RWPE1 (cell line): ENCODE measurements around the gene CATSPERD.

Experiments
- CTCF ChIA-PET: fragments of 350-600 bp; sonication (Branson Sonifier 250); formaldehyde crosslinking; extraction: SDS; loops from one replicate; lab custom pipeline; 2021; lab: Yijun Ruan, JAX
- POLR2A ChIA-PET: fragments of 400-600 bp; formaldehyde crosslinking; extraction: SDS; loops from one replicate; lab custom pipeline; 2020; ENCODE audit warnings: antibody characterized with exemption; ENCODE audit not compliant: low non-redundant PET; lab: Yijun Ruan, JAX
- DNase-seq: peaks from one replicate; pipeline ENCODE4 v3.0.0; 2012; ENCODE audit warnings: low spot score
- H3K27ac ChIP-seq: fragments of 450-650 bp; 2 replicates; pipeline ENCODE4 v1.5.1; 2017
- TF ChIP-seq, protein P1 (sequence below): fragments of 450-650 bp; conservative IDR thresholded peaks from 2 replicates; pipeline ENCODE4 v1.5.1; 2017; ENCODE audit warnings: low read depth, mild to moderate bottlenecking

CATSPERD gene

DNA sequence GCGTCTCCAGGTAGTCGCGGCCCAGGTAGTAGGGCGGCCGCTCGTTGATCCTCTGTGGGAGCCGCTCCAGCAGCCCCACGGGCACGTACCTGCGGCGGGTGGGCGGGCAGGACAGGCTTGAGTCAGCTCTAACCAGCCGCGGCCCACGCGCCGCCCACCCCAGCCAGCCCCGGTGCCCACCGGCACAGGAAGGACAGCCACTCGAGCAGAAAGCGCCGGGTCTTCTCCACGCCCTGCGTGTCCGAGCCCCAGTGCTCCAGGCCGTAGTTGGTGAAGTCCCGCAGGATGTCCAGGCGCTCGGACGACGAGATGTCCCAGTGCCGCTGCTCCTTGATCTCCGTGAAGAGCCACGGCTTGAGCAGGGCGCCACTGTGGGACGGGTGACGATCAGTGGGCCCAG is 65.0 kb downstream of the CATSPERD start:
- 0 out of 2 replicates have a peak overlapping the region, but pooled peaks have one; percentile 2 for H3K27ac ChIP-seq
- TF ChIP-seq, protein P1, sequence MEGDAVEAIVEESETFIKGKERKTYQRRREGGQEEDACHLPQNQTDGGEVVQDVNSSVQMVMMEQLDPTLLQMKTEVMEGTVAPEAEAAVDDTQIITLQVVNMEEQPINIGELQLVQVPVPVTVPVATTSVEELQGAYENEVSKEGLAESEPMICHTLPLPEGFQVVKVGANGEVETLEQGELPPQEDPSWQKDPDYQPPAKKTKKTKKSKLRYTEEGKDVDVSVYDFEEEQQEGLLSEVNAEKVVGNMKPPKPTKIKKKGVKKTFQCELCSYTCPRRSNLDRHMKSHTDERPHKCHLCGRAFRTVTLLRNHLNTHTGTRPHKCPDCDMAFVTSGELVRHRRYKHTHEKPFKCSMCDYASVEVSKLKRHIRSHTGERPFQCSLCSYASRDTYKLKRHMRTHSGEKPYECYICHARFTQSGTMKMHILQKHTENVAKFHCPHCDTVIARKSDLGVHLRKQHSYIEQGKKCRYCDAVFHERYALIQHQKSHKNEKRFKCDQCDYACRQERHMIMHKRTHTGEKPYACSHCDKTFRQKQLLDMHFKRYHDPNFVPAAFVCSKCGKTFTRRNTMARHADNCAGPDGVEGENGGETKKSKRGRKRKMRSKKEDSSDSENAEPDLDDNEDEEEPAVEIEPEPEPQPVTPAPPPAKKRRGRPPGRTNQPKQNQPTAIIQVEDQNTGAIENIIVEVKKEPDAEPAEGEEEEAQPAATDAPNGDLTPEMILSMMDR: no peak
- DNase-seq: no peak
- ChIA-PET POLR2A (no interaction called here), CTCF (interaction anchor here (0.6 kb wide), 1 partner anchor 64 kb away, joined by 4 read pairs; no protein-coding TSS in a partner anchor)

DNA sequence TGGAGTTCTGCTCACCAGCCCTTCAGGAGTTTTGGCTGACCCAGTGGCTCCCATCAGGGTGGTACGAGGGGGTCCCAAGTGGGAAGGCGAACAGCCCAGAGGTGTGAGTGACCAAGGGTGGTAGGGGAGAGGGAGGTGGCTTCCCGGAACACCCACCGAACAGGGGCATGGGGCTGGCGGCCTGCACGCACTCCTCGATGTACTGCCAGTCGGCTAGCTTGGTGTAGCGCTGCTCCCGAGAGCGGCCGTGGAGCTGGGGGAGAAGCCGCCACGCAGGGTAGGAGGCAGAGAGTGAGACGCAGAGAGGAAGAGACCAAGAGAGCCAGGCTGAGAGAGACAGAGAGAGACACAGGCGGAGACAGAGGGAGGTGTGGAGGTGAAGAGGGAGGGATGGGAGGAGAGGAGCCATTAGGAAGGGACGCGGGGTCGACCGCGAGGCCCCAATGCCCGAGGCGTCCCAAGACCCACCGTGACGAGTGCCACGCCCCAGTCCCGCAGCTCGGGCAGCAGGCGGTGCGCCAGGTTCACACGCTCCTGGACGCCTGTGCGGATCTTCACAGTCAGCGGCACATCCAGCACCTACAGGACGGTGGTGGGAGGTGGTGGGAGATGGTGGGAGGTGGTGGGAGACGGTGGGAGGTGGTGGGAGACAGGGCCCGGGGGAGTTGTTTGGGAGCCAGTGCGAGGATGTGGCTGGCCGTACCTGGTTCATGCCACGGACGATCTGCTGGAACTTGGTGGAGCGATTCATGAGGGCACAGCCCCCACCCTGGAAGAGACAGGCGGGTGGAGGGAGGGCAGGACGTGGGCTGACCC is 66.4 kb downstream of the CATSPERD start:
- POLR2A ChIA-PET: no interaction called here
- DNase-seq: no peak
- H3K27ac ChIP-seq: peak overlapping the region; percentile 2; the same call in 1 of the 2 replicates
- TF ChIP-seq, protein P1: no peak
- CTCF ChIA-PET: no interaction called here

DNA sequence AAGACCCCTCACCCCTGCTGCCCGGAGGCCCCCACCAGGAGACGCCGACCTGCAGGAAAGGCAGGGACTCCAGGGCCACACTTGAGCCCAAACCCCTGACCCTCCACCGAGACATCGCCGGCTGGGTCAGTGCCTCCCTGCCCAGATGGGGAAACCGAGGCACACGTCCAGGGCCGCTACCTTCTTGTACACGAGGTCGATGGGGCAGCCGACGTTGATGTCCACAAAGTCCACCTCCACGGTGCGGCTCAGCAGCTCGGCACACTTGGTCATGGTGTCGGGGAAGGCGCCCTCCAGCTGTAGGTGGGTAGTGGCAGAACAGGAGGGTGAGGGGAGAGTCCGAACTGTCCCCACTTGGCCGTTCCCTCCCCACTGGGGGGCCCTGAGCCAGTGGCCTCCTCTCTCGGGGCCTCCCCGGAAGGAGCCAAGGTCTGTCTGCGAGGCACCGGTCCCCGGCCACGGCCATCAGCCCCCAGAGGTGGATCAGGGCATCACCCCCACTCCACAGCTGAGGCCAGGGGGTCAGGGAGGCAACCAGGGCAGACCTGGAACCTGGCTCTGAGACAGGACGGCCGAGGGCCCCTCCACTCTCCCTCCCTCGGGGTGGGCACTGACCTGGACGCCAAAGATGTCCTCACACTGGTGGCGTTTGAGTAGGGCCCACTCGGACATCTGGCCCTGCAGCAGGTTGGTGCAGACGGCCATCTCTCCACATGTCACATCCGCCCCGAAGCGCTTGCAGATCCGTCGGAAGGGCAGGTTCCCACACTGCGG is 67.2 kb downstream of the CATSPERD start:
- DNase-seq: no peak
- H3K27ac ChIP-seq: peak overlapping the region; percentile 97
- ChIA-PET CTCF (interaction anchor here (0.6 kb wide), 1 partner anchor 12 kb away, joined by 3 read pairs; no protein-coding TSS in a partner anchor), POLR2A (no interaction called here)
- TF ChIP-seq, protein P1: no peak

DNA sequence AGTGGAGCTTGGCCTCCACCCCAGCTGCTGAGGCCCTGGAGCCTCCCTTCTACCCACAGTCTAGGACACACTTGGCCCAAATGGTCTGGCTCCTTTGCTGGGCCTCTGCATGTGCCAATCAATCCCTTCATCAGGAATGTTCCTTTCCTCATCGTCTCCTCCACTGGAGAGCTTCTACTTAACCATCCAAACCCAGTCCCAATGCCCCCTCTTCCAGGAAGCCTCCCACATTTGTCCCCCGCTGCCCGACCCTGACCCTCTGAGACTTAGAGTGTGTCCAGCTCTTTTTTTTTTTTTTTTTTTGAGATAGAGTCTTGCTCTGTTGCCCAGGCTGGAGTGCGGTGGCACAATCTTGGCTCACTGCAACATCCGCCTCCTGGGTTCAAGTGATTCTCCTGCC is 68.0 kb downstream of the CATSPERD start:
- H3K27ac ChIP-seq: peak overlapping the region; percentile 97
- ChIA-PET POLR2A (interaction anchor here (0.6 to 0.7 kb wide), 2 partner anchors 21 to 51 kb away, joined by 5 to 7 read pairs; no protein-coding TSS in a partner anchor), CTCF (no interaction called here)
- no peak for DNase-seq
- TF ChIP-seq, protein P1: no peak

GRCh38 chr19:5789351-5789761 is 68.9 kb downstream of the CATSPERD start:
- TF ChIP-seq, protein P1: no peak
- CTCF ChIA-PET: interaction anchor here (1.1 kb wide), 2 partner anchors 15 to 19 kb away, joined by 3 to 7 read pairs; no protein-coding TSS in a partner anchor
- H3K27ac ChIP-seq: peak overlapping the region; percentile 97
- no peak for DNase-seq
- POLR2A ChIA-PET: interaction anchor here (0.9 kb wide), 1 partner anchor 115 kb away, joined by 3 read pairs; no protein-coding TSS in a partner anchor
